HG03103 (cell line): ENCODE measurements around the gene TRIM41.
"Not testable (repeated sequence)": the region's sequence is repeated elsewhere in the genome, so short reads cannot be mapped to it uniquely, and the experiment has no call there.

Experiments used
- ATAC-seq: cut with Tn5 transposase; IDR thresholded peaks from one replicate; pipeline ENCODE4 v1.9.1; 2021; ENCODE audit warnings: low read depth; ENCODE audit not compliant: unreplicated experiment

Gene TRIM41

DNA sequence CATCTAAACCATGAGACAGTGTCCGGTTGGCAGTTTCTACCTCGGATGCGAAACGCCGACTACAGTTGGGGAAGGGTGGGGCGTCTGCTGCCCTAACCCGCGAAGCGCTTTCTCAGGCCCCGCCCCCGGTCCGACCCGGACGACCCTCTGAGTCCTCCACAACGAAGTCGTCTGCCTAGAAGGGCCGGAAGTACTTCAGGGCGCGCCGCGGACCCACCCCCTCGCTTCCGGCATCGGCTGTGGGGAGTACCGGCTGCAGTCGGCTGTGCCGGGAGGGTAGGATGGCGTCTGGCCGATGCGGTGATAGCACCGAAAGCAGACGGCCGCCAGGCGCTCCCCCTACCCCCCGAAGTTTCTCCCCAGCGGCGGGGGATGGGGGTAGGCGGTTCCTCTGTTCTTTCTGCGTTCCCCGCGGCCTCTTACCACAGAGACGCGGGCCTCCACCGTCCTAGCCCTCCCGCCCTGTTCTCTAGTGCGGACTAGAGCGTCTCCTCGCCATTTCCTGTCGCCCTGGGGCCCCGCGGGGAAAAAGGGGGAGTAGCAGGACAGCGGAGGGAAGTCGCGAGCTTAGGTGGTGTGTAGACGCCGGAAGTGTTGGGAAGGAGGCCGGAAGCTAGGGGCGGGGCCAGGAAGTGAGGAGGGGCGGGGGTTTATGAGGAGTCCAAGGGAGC is at the start of gene TRIM41:
TSS of gene TRIM41 (plus strand) at position 224 of the 671 bp plus-strand sequence. CDS start 719 bp downstream, outside the sequence.
- peak; percentile 52 for ATAC-seq

DNA sequence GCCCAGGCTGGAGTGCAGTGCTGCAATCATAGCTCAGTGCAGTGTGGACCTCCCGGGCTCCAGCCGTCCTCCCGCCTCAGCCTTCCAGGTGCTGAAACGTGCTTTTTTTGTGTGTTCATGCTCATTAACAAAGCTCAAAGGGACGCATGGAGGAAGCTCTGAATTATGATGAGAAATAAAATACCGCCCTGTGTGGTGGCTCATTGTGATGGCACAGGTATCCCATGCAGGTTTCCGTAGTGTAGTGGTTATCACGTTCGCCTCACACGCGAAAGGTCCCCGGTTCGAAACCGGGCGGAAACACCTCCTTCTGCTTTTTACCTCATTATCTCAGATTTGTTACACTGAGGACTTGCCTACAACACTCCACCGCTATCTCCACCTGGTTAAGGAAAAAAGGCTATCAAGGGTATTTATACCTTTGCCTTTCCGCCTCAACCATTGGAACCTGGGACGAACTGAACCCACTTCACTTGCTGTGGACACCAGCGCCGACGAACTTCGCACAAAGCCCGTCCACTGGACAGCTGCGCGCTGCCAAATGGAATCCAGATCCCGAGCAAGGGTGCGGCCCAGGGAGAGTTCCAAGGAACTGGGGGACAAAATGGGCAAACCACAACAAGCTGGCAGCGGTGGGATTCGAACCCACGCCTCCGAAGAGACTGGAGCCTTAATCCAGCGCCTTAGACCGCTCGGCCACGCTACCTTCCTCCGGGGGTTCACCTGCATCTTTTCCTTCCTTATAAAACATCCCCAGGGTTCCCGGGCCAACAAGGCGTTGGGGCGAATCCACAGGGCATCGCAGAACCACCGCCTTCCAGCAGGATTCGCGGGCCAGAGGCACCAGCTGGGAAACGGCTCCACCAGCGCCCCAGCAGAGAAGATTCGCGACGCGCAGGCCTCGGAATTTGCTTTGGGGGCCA is 49.4 kb upstream of the TRIM41 start:
- ATAC-seq = peak; percentile 35

DNA sequence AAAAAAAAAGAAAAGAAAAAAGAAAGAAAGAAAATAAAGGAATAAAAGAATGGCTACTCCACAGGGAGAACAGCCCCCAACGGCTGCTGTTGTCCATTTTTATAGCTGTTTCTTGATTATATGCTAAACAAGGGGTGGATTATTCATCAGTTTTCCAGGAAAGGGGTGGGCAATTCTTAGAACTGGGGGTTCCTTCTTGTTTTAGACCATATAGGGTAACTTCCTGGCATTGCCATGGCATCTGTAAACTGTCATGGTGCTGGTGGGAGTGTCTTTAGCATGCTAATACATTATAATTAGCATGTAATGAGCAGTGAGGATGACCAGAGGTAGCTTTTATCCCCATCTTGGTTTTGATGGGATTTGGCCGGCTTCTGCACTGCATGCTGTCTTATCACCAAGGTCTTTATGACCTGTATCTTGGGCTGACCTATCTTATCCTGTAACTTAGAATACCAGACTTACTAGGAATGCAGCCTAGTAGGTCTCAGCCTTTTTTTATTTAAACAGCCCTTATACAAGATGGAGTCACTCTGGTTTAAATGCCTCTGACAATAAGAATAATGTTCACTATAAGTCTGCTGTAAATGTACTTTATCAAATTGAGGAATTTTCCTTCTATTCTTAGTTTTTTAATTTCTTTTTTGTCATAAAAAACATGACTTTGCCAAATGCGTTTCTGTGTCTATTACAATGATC is 46.7 kb upstream of the TRIM41 start:
- ATAC-seq = no peak

DNA sequence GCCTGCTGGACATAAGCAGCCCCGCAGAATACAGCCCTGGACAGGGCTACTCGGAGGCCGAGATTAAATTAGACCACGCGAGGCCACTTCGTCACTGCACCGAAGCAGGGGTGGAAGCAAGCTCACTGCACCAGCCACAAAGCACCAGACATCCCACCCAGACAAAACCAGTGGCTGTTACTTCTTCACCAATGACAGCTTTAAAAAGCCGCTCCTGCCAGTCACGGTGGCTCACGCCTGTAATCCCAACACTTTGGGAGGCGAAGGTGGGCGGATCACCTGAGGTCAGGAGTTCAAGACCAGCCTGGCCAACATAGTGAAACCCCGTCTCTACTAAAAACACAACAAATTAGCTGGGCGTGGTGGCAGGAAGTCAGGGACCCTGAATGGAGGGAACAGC is 45.5 kb upstream of the TRIM41 start:
- ATAC-seq = not testable (repeated sequence)

DNA sequence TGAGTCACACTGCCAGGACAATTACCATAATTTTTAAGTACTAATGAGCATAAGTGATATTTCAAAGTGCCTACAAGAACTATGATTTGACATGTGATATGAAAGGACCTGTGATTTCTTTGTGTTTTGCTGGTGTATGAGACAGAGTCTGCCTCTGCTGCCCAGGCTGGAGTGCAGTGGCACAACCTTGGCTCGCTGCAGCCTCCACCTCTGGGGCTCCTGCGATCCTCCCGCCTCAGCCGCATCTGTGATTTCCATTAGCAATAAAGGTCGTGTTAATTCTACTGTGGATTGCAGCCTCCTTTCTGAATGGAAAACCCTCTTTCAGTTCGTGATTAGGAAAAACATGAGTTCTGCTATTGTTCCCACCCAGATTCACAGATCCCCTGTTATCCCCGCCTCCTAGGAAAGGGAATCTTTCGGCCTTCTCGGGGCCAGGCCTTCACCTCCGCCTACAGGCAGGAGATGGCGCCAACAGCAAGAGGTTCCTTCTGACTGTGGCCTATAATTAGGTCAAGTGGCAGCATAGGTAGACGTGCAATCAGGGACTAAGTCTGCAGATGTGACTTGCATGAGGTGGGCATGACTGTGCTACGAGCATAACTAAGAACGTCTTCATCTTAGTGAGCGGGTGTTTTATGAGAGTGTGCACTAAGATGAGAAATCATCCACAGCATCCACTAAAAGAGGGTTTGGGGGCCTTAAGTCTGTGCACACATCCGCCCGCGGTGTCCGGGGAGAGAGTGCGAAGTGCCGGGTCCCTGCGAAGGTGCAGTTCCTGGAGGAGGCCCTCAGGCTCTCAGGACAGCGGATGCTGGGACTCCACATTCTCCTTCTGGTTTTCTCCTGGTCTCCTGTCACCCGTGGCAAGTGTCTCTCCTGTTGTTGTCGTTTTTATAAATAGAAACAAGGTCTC is 41.2 kb upstream of the TRIM41 start:
- ATAC-seq = no peak

DNA sequence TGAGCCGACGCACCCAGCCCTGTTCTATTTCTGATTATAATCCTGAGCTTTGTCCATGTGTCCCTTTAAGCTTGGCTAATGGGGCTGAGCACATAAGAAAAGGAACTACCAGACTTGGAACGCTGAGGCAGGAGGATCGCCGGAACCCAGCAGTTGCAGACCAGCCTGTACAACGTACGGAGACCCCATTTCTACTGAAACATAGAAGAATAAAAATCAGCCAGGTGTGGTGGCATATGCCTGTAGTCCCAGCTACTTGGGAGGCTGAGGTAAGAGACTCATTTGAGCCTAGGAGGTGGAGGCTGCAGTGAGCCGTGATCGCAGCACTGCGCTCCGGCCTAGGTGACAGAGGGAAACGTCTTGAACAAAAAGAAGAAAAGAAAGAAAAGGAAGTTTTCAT is 40.4 kb upstream of the TRIM41 start:
- ATAC-seq = no peak

DNA sequence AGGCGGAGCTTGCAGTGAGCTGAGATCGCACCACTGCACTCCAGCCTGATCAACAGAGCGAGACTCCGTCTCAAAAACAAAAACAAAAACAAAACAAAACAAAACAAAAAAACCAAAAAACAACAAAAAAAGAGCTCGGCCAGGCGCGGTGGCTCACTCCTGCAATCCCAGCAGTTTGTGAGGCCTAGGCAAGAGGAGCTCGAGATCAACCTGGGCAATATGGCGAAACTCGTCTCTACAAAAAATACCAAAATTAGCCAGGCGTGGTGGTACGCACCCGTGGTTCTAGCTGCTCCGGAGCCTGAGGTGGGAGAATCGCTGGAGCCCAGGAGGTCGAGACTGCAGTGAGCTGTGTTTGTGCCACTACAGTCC is 38.2 kb upstream of the TRIM41 start:
- ATAC-seq = no peak

DNA sequence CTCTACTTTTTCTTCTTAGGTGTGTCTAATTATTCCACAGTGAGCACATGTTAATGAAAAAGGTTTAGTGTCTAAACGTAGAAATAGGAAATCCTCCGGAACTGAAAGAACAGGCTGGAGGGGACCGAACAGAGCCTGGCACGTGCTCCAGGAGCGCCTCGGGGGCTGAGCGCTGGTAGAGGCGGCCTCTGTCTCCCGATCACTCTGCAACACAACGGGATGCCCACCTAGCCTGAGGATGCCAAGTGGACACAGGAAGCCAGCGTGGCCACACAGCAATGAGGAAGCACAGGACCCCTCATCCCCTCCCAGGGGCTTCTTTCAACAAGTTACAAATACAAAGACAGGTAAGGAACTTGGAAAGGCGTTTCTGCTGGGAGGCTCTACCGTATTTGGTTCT is 37.5 kb upstream of the TRIM41 start:
- ATAC-seq = no peak

DNA sequence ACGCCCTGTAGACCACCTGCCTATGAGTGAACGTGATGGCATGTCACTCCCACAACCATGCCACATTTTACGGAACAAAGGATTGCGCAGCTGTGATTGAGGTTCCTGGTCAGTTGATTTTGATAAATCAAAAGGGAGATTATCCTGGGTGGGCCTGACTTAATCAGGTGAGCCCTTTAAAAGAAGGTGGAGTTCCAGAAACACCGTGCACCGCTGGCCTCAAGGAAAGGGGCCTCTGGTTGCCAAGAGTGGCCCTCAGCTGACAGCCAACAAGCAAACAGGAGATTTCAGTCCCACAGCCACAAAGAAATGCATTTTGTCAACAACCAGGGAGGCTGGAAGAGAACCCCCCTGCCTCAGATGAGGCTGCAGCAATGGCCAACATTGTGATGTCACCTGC is 37.1 kb upstream of the TRIM41 start:
- no peak for ATAC-seq

DNA sequence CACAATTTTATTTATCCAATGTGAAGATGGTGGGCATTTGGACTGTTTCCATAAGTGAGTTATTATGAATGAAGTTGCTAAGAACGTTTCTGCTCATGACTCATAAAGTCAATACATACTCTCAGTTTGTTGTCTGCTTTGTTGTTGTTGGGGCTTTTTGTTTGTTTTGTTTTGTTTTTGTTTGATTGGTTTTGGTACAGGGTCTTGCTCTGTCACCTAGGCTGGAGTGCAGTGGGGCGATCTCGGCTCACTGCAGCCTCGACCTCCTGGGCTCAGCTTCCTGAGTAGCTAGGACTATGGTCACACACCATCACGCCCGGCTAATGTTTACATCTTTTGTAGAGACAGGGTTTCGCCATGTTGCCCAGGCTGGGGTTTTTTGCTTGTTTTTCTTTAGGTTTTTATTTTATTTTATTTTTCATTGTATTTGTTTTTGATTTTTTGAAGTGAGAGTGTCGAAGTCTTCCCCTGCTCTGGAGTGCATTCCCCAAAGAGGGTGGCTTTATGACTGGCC is 36.0 kb upstream of the TRIM41 start:
- no peak for ATAC-seq

DNA sequence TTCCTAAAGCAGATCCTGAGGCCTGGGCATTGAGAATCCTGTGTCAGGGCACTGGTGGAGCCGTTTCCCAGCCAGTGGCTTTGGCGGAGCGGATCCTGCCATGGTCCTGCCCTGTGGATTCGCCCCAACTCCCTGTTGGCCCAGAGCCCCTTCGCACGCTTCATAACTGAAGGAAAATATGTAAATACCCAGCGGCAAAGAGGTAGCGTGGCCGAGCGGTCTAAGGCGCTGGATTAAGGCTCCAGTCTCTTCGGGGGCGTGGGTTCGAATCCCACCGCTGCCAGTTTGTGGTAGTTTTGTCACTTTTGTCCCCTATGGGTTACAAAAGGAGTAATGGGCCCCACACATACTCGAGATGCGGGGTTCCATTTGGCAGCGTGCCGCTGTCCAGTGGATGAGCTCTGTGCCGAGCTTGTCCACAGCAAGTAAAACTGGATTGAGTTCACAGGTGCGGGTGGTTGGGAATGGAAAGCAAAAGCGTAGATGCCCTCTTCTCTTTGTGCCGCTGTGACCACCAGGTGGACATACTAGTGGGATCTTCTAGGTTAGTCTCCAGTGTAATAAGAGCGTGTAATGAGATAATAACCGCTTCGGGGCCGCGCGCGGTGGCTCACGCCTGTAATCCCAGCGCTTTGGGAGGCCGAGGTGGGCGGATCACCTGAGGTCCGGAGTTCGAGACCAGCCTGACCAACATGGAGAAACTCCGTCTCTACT is 35.4 kb upstream of the TRIM41 start:
- no peak for ATAC-seq

DNA sequence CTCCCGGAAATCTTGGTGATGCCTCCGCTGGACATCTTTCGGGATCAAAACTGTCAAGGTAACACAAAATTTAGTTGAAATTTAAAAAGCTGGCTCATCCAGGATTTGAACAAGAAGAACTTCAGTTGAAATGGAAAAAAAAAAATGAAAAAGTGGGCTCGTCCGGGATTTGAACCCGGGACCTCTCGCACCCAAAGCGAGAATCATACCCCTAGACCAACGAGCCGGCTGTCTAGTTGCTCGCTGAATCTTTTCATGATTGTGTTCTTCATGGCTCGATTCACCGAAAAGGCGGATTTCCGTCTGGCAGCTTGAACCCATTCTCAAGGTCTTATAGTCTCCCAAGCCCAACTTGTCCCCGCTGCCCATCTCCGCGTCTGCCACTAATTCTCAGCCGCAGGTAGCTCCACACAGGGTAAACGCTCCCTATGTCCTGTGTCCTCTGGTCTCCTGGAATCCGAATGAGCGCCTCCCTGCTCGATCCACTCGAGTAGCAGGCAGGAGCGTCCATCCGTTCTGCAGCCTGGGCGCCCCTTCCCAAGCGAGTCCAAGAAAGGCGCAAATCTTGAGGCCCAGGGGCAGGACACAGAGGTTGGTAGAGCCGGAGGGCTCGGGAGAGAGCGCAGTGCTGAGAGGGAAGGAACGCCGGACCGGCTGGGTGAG is 34.2 kb upstream of the TRIM41 start:
- no peak for ATAC-seq

DNA sequence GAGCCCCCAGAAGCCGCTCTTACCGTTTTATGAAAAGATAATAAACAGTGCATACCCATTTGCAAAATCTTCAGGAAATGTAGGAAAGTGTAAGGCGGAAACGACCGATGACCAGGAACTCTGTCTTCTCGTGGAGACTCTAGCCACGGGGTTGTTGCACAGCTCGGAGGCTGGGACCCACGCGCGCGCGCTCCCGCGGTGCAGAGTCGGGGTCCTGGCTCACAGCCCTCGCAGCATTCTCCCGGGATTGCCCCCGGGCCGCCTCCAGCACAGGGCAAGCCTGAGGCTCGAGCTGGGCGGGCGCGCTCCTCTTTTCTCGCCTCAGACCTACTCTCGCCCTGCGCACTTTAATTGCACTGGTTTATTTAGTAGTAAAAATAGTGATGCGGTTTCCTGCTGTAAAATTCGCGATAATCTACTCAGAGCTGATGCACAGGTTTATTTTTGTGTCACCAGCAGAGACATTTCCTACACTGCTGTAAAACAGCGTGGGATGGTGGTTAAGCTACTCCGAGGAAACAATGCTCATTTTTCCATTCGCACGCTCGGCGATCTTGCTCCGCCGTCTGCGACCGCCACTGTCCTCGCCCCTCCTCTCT is 33.6 kb upstream of the TRIM41 start:
- ATAC-seq = no peak

DNA sequence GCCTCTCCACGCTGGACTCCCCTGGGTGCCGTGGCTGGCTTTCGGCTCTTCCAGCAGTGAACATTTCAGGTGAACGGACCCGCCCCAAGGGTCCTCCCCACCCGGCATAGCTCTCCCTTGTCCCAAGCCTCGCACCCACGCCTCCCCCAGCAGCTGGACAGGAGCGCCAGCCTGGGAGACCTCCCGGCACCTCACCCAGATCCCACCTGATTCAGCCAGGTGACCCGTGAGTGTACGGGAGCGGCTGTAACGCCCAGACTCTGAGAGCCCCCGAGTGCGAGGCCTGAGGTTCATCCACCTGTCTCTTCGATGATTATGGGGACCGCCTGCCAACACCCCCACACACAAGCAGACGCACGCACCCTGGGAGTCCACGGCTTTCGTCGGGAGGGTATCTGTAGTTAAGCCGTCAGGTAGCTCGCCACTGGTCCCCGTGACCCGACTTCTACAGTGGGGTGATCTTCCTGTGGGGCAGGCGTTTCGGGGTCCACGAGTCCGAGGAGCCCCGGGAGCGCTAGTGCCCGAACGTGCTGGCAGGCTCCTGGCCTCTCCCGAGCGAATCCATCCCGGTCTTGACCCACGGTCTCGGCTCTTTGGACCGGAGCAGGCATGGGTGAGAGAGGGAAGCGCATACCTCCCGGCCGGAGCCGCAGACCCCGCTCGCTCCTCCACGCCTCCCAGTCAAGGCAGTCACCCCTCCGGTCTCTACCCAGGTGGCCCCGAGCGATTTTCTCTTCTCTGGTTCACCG is 32.9 kb upstream of the TRIM41 start:
- ATAC-seq = no peak

DNA sequence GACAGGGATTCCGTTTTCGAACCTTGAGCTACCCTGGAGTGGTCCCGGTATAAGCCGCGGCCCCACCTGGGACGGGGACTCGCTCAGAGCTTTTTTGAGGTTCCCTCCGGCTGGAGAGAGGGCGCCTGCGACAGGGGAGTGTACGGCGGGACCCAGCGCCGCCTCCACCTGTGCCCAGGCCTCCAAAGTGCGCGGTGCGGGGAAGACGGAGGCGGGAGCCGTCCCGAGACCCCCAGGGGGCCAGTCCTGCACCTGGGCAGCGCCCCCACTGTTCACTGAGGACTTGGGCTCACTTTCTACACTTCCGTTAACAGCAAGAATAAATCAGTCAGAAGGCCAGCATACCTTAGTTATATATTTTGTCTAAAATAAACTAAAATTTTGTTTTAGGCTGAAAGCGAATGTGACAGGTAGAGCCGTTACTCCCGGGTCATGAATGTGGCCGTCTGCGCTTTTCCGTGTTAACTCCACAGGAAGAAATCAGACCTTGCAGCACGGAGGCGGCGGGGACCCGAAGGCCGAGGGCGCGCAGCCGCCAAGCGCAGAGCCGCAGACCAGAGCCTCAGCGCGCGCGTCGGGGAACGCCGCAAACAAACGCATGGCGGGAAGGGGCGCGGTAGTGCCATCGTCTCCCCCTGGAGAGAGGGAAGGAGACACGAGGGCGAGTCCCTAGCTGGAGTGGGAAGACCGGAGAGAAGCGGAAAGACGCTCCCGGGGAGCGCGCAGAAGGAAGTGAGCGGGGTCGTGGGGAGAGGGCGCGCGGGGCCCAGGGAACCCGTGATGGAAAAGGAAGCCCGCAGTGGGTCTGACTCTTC is 32.2 kb upstream of the TRIM41 start:
- peak; percentile 2 for ATAC-seq

DNA sequence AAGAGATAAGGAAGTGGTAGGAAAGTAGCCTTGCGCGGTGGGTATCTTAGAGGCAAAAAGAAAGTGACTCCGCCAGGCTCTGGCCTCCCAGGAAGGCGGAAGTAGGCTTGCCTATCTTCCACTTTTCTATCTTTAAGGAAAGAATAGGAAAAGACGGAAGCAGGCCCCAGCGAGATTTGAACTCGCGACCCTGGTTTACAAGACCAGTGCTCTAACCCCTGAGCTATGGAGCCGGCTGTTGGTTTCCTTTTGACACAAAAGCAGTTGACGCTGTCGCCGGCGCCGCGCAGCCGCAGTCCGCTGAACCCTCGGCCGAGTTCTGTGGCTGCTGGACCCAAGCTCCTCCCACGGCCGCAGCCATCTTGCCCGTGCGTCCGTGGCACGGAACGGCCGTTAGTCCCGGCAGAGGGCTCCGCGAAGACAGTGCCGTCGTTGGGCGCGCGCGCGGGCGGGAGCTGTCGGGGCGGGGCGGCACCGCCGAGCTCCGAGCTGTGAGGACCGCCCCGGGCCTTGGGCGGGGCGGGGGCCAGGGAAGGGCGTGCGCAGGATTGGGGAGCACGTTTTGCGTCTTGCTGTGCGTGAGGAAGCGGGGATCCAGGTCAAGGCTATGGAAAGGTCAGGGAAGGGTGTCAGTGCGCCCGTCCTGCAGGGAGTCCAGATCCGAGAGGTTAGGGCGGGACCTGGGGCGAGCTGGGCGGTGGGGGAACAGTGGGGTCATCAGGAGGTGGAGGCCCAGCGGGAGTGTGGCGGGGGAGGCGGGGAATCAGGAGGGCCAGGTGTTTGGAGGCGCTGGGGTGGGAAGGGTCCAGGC is 31.4 kb upstream of the TRIM41 start:
- ATAC-seq = peak; percentile 46
